ENCODE measurements around the gene HMGXB3. TPM values are rescaled to one million over a fixed set of nuclear protein-coding genes. Genes with fewer than 3 reads are reported as not detected.

HMGXB3 gene
- total RNA-seq, 2 donors from 2014 or later = 22.6 to 43.5 TPM

- H3K27ac ChIP-seq = no peak overlapping the region
- no peak overlapping the region for H3K4me3 ChIP-seq
- ATAC-seq (no peak), DNase-seq (no peak)
- H3K27me3 ChIP-seq = no peaks in the 10 kb centered on the region
- no peak for TF ChIP-seq POLR2A (IDR thresholded peaks at IDR 0.05)
- intact Hi-C loops (cut with DNase I) = no loop called here
- H3K9me3 ChIP-seq = no peaks in the 10 kb centered on the region
- H3K36me3 ChIP-seq (replicated peaks in 1 of 2; ENCODE audit: insufficient read depth in 1 of 2, low read depth in 2 of 2) = peaks cover 0 to 47% of the 10 kb centered on the region in 2 donors
- 94 to 97% methylated on average over 4 of the region's 4 CpGs for WGBS, 2 donors
- H3K4me1 ChIP-seq = no peaks in the 10 kb centered on the region
These were observed 13.4 kb downstream of the HMGXB3 start for GRCh38 chr5:150013931-150014330.

DNA sequence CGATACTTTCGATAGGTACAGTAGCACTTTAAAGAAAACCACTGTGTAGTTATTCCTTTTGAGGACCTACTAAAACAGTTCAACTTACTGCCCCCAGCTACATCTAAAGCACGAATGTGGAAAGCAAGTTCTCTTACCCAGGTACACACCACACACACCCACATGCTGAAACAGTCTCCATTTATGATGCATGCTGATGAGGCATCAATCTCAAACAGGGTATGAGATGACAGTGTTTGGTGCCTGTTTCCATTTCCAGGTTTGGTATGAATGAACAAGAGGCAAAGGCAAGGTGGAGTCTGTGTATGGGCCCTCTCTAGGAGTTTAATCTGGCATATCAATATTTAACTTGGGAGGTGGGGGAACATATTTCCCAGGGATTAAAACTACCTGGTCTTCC is 13.9 kb downstream of the HMGXB3 start:
- ATAC-seq = no peak

GRCh38 chr5:150015415-150015814 is 14.9 kb downstream of the HMGXB3 start:
- H3K27me3 ChIP-seq = no peaks in the 10 kb centered on the region
- ATAC-seq (no peak), DNase-seq (no peak)
- TF ChIP-seq POLR2A (IDR thresholded peaks at IDR 0.05) = no peak
- no peak for TF ChIP-seq CTCF (IDR thresholded peaks at IDR 0.05)
- 90 to 98% methylated on average over 3 of the region's 3 CpGs for WGBS, 2 donors
- peaks cover 0 to 45% of the 10 kb centered on the region in 2 donors for H3K36me3 ChIP-seq (replicated peaks in 1 of 2; ENCODE audit: insufficient read depth in 1 of 2, low read depth in 2 of 2)
- no peaks in the 10 kb centered on the region for H3K9me3 ChIP-seq
- H3K4me1 ChIP-seq = no peaks in the 10 kb centered on the region
- no peak overlapping the region for H3K27ac ChIP-seq
- H3K4me3 ChIP-seq = no peak overlapping the region
- intact Hi-C loops (cut with DNase I) = no loop called here

More for the DNA sequence above, 13.9 kb downstream of the HMGXB3 start:
- H3K27me3 ChIP-seq = no peaks in the 10 kb centered on the region
- H3K9me3 ChIP-seq = no peaks in the 10 kb centered on the region
- intact Hi-C loops (cut with DNase I) = no loop called here
- peaks cover 0 to 49% of the 10 kb centered on the region in 2 donors for H3K36me3 ChIP-seq (replicated peaks in 1 of 2; ENCODE audit: insufficient read depth in 1 of 2, low read depth in 2 of 2)
- no peak overlapping the region for H3K27ac ChIP-seq
- WGBS, 2 donors = 98 to 100% methylated on average over 3 of the region's 3 CpGs
- H3K4me3 ChIP-seq = no peak overlapping the region
- DNase-seq = no peak
- TF ChIP-seq POLR2A (IDR thresholded peaks at IDR 0.05) (no peak), CTCF (IDR thresholded peaks at IDR 0.05) (no peak)
- no peaks in the 10 kb centered on the region for H3K4me1 ChIP-seq

DNA sequence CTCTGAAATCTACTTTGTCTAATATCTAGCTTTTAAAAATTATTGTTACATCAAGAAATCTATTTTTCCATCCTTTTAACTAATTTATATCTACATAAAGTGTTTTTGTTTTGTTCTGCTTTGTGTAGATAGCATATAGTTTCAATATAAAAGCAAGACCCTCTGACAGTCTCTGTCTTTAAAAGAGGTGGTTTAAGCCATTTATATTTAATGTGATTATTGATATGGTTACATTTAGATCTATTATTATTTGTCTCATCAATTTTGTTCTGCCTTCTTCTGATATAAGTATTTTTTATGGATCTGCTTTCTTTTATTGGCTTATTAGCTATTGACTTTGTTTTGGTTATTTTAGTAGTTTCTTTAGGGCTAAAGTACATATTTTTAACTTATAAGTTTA is 16.0 kb downstream of the HMGXB3 start:
- DNase-seq = no peak
- H3K27me3 ChIP-seq = no peaks in the 10 kb centered on the region
- ATAC-seq = no peak
- intact Hi-C loops (cut with DNase I) = no loop called here
- H3K4me3 ChIP-seq = no peak overlapping the region
- TF ChIP-seq CTCF (IDR thresholded peaks at IDR 0.05) = no peak
- no peak for TF ChIP-seq POLR2A (IDR thresholded peaks at IDR 0.05)
- H3K4me1 ChIP-seq = no peaks in the 10 kb centered on the region
- H3K27ac ChIP-seq = no peak overlapping the region
- no peaks in the 10 kb centered on the region for H3K9me3 ChIP-seq
- peaks cover 0 to 40% of the 10 kb centered on the region in 2 donors for H3K36me3 ChIP-seq (replicated peaks in 1 of 2; ENCODE audit: insufficient read depth in 1 of 2, low read depth in 2 of 2)

- WGBS, 2 donors = 62% methylated on average over 6 of the region's 6 CpGs
- H3K27ac ChIP-seq = no peak overlapping the region
- H3K4me3 ChIP-seq = no peak overlapping the region
- no peak for ATAC-seq
- peaks cover 6% of the 10 kb centered on the region for H3K4me1 ChIP-seq
- H3K9me3 ChIP-seq = no peaks in the 10 kb centered on the region
- TF ChIP-seq POLR2A (IDR thresholded peaks at IDR 0.05) = no peak
- no peak for TF ChIP-seq CTCF (IDR thresholded peaks at IDR 0.05)
- DNase-seq = no peak
- intact Hi-C loops (cut with DNase I) = no loop called here
- H3K36me3 ChIP-seq (replicated peaks in 1 of 2; ENCODE audit: insufficient read depth in 1 of 2, low read depth in 2 of 2) = peaks cover 0 to 38% of the 10 kb centered on the region in 2 donors
- no peaks in the 10 kb centered on the region for H3K27me3 ChIP-seq
These were observed 16.9 kb downstream of the HMGXB3 start for GRCh38 chr5:150017226-150018005.

All from body of pancreas (tissue), 4 donors.